NCI-H2107 treated with DMSO at 0.1 percent for 48 hours (cell line): ENCODE results near the gene MYH15.

Experiments
- DNase-seq: peaks from one replicate; lab custom pipeline; 2025; ENCODE audit not compliant: unreplicated experiment; lab: John Stamatoyannopoulos, UW

MYH15 gene

GRCh38 chr3:108510496-108510895, at the start of gene MYH15:
TSS of gene MYH15 (minus strand) at chr3:108510596. CDS start at chr3:108510530, 66 bp downstream.
- DNase-seq, result no peak

DNA sequence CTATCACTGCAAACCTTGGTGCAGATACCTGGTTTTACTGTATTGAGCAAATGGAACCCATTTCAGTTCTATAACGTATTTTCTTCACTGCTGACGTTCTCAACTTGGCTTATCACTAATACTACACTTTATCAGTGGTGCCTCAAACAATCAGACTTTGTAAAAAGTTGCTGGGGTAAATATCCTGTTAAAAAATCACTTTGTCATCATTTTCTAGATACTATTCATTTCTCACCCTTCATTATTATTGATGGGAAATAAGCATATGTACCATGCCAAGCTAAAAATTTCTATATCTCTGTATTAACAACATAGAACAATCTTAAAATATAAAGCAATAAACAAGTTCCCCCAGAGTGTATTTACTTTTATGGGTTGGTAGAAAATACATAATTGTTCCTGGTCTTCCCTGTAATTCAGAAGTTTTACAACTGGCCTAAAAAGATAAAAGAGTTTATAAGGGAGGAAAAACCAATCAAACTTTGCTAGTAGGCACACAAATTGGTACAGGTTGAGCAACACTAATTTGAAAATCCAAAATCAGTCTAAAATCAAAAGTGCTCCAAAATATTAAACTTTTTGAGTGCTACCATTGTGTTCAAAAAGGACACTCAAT, 45.7 kb upstream of the MYH15 start:
- DNase-seq, result no peak

GRCh38 chr3:108554913-108555571, 44.6 kb upstream of the MYH15 start:
- DNase-seq, result no peak

DNA sequence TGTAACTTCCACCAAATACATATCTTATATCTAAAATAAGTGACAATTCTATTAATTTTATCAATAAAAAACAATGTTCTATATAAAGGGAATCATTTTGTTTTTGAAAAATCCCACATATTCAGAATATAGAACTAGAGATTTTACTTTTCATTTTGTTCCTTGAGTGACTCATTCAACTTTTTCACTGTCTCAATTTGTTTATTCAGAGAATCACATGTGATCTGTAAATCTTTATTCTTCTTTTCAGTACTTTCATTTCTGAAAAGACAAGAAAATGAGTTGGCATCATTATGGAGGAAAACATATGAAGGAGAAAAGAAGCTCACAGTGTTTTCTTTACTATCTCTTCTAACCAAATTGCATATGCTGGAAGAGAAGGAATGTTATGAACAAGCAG, 43.8 kb upstream of the MYH15 start:
- DNase-seq, result no peak

GRCh38 chr3:108552267-108553159, 42.1 kb upstream of the MYH15 start:
- DNase-seq, result peak; percentile 23

- no peak for DNase-seq
These were observed 38.5 kb upstream of the MYH15 start for GRCh38 chr3:108548886-108549285.

DNA sequence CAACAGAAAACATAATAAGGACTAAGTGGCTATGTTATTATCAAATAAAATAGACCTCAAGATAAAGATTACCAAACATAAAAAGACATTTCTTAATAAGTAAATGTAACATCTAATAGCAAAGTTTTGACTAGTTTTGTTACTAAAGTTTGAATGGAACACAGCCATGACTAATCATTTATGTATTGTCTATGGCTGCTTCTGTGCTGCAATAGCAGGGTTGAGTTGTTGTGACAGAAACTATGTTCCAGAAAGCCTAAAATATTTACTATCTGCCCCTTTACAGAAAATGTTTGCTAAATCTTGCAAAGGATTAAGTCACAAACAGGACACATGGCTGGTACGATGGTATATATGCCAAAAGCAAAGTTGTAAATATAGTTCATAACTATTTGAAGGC, 37.9 kb upstream of the MYH15 start:
- DNase-seq, result no peak

- no peak for DNase-seq
These were observed 36.3 kb upstream of the MYH15 start for GRCh38 chr3:108546692-108547091.

DNA sequence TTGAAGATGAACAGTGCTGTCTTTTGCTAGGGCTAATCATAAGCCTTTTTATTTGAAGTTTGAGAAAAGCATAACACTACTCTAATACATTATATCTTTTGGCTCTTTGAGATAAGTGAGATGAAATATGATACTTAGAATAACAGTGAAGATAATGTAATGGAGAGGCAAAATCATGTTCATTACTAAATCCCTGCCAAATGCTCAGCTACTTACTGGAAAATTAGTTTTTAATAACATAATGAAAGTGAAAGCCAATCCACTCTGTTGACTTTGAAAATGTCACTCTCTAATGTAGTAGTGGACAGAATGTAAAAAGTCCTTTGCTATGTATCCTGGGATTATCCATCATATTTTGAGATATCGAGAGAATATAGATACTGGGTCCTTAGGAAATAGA, 35.9 kb upstream of the MYH15 start:
- DNase-seq, result no peak

DNA sequence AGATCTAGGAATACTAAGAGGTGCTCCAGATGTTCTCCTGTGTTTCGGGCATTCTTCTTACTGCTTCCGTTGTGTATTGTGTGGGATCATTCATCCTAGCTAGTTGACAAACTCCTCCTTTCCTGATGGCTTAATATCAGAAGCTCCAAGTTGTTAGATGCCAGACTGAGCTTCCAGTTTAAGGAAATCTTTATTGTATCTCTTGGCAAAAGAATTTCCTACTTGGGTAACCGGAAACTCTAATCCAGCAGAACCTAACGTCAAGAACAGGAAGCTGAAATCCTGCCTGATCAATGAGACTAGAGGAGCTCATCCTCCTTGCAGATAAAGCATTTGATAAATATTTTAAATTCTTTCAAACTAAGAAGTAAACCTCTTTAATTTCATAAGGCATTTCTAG, 27.7 kb upstream of the MYH15 start:
- no peak for DNase-seq

DNA sequence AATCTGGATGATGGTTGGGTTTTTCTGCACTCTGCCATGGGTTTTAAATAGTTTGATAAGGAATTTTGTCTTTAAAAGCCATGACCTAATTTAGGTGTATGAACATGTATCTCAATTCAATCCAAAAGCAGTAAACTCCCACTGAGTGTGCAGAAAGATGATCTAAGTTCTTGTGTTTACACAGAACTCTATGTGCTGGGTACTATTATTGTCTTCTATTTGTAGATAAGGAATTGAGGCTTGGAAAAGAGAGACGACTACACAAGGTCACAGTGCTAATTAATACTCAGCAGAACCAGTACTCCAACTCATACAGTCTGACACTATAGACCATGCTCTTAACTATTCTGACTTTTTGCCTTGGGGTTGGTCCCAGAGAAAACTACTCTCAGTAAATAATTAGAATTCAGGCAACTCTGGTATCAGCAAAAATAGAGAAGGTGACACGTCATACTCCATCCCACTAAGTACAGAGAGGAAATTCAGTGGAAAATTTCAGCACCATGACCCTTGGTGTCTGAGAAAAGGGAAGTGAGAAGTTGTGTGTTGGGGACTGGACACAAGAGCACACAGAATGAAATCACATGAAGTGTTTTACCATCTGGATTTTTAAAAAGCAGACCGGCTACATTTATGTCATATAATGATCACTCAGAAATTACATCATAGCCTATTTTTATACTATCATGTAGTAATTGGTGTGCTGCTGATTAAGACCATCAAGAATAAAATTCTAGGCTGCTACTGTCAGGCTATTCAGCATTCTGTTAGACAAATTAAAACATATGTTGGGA, 18.3 kb upstream of the MYH15 start:
- DNase-seq, result no peak

DNA sequence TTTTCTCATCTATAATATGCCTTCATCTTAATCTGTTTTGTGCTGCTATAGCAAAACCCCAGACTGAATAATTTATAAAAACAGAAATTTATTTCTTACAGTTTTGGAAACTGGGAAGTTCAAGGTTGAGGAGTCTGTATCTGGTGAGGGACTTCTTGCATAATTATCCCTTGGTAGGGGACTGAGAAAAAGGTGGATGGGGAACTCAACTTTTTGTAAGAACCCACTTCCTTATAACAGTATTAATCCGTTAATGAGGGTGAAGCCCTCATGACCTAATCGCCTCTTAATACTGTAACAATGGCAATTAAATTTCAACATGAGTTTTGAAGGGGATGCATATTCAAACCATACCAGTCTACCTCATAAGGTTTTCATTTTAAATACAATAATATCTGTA, 17.4 kb upstream of the MYH15 start:
- DNase-seq, result no peak

DNA sequence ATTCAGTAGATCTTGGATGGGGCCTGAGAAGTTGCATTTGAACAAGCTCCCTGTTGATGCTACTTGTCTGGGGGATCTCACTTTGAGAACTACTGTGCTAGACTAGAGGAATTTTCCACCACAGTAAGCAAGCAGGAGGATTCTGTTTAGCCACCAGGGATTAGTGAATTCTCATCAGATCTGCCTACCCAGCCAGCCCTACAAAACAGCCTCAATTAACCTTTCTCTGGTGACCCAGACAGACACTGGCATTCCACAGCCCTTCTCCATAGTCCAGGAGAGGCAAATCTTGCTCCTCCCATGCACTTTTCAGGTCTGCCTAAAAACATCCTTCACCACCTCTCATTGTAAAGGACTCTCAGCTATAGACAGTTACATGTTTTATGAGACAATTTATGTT, 16.7 kb upstream of the MYH15 start:
- DNase-seq, result no peak

DNA sequence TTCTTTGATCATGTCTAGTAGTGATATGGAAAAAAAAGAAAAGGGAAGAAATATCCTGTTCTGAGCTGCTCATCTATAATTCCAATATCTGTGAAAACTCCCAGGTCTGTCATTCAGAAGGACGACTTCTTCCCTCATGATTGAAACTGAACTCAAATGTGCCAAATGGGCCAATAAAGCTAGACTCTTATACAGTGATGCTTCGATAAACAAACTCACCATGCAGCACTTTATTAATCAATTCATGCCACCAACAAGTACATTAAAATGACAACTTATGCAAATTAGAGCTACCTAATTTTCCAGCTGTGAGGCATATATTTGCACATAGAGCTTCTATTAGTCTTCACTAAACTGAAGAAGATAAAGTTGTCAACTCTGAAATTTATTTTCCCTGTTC, 15.6 kb upstream of the MYH15 start:
- DNase-seq, result no peak

DNA sequence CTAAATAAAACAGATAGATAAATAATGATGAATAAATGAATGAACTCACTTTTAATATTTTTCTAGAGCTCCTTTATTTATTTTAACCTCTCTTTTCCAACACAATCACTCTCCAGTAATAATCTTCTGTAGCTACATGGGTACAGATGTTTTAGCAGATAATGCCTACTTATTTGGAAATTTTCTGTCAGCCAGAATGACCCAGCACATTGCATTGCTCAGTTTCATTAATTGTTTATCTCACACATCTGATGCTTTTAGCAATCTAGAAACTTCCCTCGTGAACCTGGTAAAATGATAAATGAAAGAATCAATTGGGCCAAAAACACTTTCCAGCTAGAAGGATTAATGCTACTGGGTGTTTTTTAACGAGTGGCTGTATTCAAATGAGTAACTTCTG, 14.9 kb upstream of the MYH15 start:
- no peak for DNase-seq

- no peak for DNase-seq
These were observed 14.1 kb upstream of the MYH15 start for GRCh38 chr3:108524537-108524936.

DNA sequence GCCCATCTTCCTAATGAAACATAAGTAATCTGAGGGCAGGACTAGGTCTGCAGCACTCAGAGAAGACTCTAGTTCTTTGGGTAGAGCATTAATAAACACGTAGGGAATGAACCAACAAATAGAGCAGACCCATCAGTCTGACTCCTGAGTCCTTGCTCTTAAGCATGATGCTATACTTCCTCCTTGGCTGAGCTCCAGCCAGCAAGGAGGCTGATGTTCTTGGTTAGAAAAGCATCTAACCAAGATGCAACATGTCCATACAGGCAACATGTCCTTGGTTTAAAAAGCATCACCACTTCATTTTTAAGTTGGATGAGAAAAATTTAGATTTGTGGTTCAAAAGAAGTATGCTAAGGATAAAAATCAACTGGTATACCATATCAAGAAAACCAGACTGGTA, 8.5 kb upstream of the MYH15 start:
- no peak for DNase-seq

- no peak for DNase-seq
These were observed 6.5 kb upstream of the MYH15 start for GRCh38 chr3:108516881-108517280.

GRCh38 chr3:108513961-108514360, 3.6 kb upstream of the MYH15 start:
- DNase-seq, result no peak

DNA sequence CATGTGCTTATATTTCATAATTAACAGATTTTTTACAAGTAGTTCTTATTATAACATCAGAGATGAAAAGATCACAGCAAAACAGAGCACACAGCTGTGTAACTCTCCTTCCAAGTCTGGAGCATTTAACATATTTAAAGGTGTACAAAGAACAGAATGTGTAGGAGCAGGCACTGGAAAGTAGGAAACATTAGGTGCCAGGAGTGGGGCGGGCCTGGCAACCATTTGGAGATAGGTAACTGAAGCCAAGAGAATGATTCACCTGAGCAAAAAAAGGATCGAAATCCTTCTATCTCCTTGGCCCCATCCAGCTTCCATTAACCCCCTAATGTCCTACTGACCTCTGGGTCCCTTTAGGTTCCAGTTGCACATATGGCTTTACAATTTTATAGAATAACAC, 2.3 kb upstream of the MYH15 start:
- DNase-seq, result no peak

DNA sequence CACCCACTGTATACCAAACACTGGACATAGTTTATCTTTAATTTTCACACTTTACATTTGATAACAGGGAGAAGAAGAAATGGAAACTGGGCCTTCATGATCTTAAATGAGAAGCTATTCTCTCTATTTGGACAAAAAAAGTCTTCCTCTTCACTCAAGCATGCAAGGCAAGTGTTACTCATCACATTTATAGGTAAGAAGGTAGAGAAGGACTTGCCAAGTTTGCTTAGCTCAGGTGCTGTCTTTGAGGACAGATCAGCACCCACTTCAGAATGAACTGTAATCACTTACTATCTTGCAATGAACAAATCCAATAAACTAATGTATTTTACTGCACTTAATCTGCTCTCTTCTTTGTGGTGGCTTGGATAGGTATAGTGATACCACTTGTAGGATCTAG, 1.1 kb upstream of the MYH15 start:
- DNase-seq, result no peak
